DOHH2 (cell line): ENCODE results near the gene TTC13.

Experiments used
- CTCF ChIP-seq: fragments of 200-600 bp; sonication (generic); IDR thresholded peaks from one replicate; pipeline ENCODE4 v1.5.1; 2014; ENCODE audit warnings: antibody characterized with exemption, mild to moderate bottlenecking, low read depth, low read length; ENCODE audit not compliant: poor library complexity, severe bottlenecking
- EZH2phosphoT487 ChIP-seq: fragments of 200-600 bp; sonication (generic); IDR thresholded peaks from 2 replicates; pipeline ENCODE4 v1.6.1; 2017; ENCODE audit warnings: borderline replicate concordance, mild to moderate bottlenecking, antibody characterized with exemption, low read length, moderate library complexity, mixed read lengths

- TF ChIP-seq CTCF (no peak), EZH2phosphoT487 (no peak)
Observed at GRCh38 chr1:230994860-230995259, 16.2 kb upstream of the TTC13 start.
